ENCODE data around the gene MNT.
A peak's percentile ranks its signal among the peaks of the same experiment; 100 is the strongest.

Gene MNT

GRCh38 chr17:2362416-2362815 is 38.4 kb downstream of the MNT start:
- DNase-seq = no peak

DNA sequence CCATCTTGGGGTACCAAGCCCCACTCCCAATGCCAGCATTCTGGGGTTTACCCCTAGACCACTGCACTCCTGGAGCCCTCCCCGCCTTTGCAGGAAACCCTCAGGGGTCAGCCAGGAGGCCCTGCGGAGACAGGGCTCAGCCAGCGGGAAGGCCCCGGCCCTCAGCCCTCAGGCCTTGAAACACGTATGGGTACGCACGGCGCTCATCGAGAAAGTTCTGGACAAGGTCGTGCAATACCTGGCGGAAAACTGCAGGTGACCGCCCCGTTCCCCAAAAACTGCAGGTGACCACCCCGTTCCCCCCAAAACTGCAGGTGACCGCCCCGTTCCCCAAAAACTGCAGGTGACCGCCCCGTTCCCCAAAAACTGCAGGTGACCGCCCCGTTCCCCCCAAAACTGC is 38.8 kb downstream of the MNT start:
- no peak for DNase-seq

DNA sequence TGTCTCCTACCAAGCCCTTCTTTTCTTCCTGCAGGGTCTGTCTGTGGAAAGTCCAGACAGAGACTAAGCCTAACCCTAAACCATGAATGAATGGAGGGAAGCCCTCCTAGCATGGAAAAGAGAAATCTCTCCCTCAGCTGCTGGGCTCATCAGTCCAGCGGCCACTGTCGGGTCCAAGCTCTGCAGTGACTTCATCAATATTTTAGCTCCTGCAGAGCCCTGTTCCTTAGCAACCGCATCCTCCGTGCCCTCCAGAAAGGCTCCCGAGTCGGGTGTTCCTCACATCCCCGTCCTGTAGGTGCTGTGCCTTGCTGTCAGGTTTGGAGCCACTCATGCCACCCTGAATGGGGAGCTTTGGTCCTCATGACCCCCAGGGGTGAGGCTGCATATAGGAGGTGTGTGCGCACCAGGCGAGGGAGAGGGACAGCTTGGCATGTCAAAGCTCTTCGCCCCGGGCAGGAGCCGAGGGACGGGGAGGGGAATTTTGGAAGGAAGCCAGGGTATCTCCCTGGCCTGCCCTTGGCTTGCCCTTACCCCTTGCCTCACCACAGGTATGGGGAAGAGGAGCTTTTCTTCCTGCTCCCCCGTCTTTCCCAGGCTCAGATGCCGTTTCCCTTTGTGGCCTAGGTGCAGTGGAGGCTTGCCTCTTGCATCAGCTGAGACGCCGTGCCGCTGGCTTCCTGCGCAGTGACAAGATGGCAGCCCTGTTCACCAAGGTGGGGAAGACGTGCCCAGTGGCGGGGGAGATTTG is 39.7 kb downstream of the MNT start:
- no peak for DNase-seq

- no peak for DNase-seq
These were observed 42.9 kb downstream of the MNT start for GRCh38 chr17:2357931-2358434.

- DNase-seq = no peak
These were observed 43.6 kb downstream of the MNT start for GRCh38 chr17:2357237-2357636.

DNA sequence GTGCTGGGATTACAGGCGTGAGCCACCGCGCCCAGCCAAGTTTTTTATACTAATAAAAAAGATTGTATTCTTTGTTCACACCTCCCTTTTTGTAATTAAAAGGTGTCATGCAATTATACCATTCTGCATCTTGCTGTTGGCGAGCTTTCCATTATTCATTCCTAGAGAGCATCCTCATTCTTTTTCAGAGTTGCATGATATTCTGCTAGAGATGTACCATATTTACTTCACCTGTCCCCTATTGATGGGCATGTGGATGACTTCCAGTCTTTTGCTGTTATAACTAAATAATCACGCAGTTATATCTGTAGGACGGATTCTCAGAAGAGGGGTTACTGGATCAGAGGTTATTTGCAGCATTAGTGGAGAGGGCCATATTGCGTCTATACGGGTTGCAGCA is 46.5 kb downstream of the MNT start:
- no peak for DNase-seq

DNA sequence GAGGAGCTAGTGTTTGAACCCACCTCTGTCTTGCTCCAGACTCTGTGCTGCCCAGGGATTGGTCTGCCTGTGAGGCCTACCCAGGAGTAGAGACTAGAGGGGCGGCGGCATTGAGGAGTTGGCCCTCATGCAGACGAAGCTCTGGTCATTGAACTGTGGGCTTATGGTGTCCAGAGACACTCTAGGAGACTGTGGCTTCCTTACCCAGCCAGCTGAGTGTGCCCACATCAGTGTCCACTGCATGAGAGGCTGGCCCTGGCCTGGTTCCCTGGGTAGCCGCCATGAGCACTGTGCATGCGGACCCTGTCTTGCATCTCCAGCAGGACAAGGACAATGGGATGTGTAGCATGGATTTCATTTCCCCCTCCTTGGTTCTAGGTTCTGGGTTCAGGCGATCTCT is 49.6 kb downstream of the MNT start:
- DNase-seq = no peak

DNA sequence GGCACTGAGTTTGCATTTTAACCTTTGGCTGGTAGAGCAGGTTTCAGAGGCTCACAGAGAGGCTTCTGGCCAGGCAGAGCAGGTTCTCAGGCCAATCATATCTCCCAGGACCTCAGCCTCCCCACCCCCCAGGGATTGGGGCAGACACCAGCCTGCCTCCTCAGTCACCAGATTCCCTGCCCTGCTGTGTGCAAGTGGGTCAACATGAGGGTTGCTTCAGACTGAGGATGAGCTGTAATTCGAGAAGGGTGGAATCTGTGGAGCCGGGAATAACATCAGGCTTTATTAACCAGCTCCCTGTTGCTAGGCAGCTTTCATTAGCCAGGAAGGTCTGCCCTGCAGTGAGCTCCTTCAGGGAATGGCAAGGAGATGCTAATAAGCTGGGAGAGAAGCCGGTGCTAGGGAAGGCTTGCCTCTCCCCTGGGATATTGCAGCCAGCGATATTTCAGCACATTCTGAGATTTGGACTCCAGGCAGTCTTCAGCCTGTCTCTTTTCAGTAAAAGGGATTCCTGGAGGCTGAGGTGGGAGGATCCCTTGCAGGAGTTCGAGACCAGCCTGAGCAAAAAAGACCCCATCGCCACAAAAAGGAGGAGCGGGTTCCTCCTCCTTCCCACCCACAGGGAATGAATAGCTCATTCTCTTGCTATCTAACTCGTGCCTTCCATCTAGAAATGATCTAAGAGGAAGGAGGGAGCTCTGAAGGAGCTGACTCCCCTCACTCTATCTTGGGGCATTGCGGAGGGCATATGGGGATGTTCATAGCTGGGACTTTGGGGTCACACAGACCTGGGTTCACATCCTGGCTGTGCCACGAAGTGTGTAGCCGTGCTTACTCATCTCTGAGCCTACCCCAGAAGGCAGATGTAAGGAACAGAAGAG is 52.8 kb downstream of the MNT start:
- peak; percentile 93 for DNase-seq

GRCh38 chr17:2346475-2346874 is 54.4 kb downstream of the MNT start:
- no peak for DNase-seq

DNA sequence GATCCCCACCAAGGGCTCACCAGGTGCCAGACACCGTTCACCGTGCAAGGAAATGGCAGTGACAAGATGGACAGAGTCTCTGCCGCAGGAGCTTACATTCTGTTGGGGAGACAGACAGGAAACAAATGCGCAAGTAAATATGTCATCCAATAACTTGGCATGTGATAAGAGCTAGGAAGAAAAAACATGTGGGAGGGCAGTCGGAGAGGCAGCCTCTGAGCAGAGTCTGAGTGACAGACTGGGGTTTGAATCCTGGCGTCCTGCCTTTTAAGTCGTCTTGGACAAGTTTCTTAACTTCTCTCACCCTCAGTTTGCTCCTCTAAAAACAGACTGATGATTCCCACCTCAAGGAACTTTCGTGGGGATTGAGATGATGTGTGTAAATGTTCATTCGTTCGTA is 56.3 kb downstream of the MNT start:
- DNase-seq = no peak

DNA sequence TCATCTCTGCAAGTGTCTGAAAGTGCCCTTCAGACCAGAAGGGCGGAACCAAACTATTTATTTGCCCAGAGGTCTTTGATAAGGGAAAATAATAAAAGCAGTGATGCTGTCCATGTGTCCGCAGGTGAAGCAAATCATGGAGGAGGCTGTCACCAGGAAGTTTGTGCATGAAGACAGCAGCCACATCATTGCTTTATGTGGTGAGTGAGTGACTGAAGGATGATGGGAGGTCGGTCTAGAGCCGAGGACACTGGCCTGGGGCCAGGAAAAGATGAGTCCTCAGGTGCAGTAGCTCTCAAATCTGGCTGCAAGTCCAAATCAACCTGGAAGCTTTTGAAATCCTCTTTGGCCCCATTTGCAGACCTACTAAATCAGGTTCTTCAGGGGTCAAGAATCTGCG is 57.4 kb downstream of the MNT start:
- no peak for DNase-seq

- DNase-seq = no peak
These were observed 62.6 kb downstream of the MNT start for GRCh38 chr17:2338315-2338657.

GRCh38 chr17:2337544-2338314 is 63.1 kb downstream of the MNT start:
- DNase-seq = peak; percentile 29

DNA sequence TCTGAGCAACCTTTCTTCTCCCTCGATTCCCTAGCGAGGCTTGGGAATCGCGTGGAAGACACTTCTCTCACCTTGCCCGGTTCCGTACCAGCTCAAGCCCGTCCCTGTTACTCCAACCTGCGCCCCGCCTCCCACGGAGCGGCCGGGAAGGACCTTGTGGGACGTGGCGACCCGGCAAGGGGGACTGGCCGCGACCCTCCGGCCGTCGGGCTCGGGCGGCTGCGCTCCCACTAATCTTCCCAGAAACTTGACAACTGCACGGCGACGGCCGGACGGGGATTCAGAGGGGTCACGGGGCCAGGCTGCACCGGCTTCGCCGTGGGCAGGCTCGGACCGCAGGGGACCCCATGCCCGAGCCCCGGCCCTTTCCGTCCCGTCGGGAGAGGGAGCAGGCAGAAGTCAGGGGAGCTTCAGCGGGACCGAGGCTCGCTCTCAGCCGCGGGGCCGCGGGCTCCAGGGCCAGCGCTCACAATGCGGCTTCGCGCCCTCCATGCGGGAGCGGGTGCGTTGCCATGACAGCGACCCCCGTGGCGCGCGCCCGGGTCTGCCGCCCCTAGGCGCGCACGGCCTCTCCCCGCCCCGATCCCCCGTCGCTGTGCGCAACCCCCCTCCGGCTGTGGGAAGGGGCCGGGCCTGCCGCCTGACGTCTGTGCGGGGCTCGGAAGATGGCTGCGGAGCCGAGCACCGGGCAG is 63.9 kb downstream of the MNT start, which contains the start of gene SGSM2:
Gene SGSM2 (plus strand): TSS at position 650 of the 692 bp plus-strand sequence. CDS start 188 bp downstream, outside the sequence.
- peak; percentile 80 for DNase-seq

GRCh38 chr17:2336215-2336851 is 64.5 kb downstream of the MNT start, which contains the start of gene TSR1:
Gene TSR1 (minus strand): TSS chr17:2336457. CDS start chr17:2336427, 30 bp downstream.
- DNase-seq = peak; percentile 90

GRCh38 chr17:2335726-2336214 is 65.1 kb downstream of the MNT start:
- no peak for DNase-seq
